PC-9 (cell line): ENCODE data around the gene FAM209A. TPM values are rescaled to one million over a fixed set of nuclear protein-coding genes. Genes with fewer than 3 reads are reported as not detected.

Source experiments
- BruUV-seq: library from RNA; stranded (reverse); fragments of 400-500 nt; replicated peaks from 2 replicates; lab custom pipeline; 2021; lab: Mats Ljungman, UMichigan
- CTCF ChIA-PET: fragments of 300-600 bp; sonication (Branson Sonifier 250); formaldehyde crosslinking; loops from one replicate; lab custom pipeline; 2022; ENCODE audit warnings: antibody characterized with exemption; lab: Charles Lee
- POLR2A ChIA-PET: fragments of 300-600 bp; sonication (Branson Sonifier 250); formaldehyde crosslinking; loops from one replicate; lab custom pipeline; 2022; ENCODE audit warnings: antibody characterized with exemption; ENCODE audit not compliant: unreplicated experiment; lab: Charles Lee
- DNase-seq, 2 experiments: peaks; one replicate each; pipeline versions ENCODE4 v3.0.0 to v3.0.0-alpha.2; 2015 to 2022; ENCODE audit warnings: mixed read lengths in 1 of 2
- H2AFZ ChIP-seq: fragments of 200-600 bp; sonication (generic); 2 replicates; pipeline ENCODE4 v1.8.1; 2017; ENCODE audit warnings: antibody characterized with exemption
- H3F3A ChIP-seq: fragments of 200-600 bp; sonication (generic); 2 replicates; pipeline ENCODE4 v1.8.1; 2017; ENCODE audit warnings: antibody characterized with exemption, mild to moderate bottlenecking, low read depth; ENCODE audit not compliant: insufficient read depth
- H3K27ac ChIP-seq: fragments of 200-600 bp; sonication (generic); 2 replicates; pipeline ENCODE4 v1.6.1; 2016; ENCODE audit warnings: mixed run types
- H3K27me3 ChIP-seq: fragments of 200-600 bp; sonication (generic); 2 replicates; pipeline ENCODE4 v1.6.1; 2016; ENCODE audit warnings: low read depth, mixed run types; ENCODE audit not compliant: insufficient read depth
- H3K36me3 ChIP-seq: fragments of 200-600 bp; sonication (generic); 2 replicates; pipeline ENCODE4 v1.6.1; 2016; ENCODE audit warnings: low read depth, mixed run types
- H3K4me1 ChIP-seq: fragments of 200-600 bp; sonication (generic); replicated peaks from 2 replicates; pipeline ENCODE4 v1.6.1; 2016; ENCODE audit warnings: mixed run types; ENCODE audit not compliant: insufficient read depth
- H3K4me2 ChIP-seq: fragments of 200-600 bp; sonication (generic); 2 replicates; pipeline ENCODE4 v1.6.1; 2017; ENCODE audit warnings: mixed run types
- H3K4me3 ChIP-seq: fragments of 200-600 bp; sonication (generic); 2 replicates; pipeline ENCODE4 v1.6.1; 2016; ENCODE audit warnings: mixed run types
- H3K79me2 ChIP-seq: fragments of 200-600 bp; sonication (generic); 2 replicates; pipeline ENCODE4 v1.6.1; 2017; ENCODE audit warnings: low read depth, mixed run types
- H3K9me2 ChIP-seq: fragments of 200-600 bp; sonication (generic); 2 replicates; pipeline ENCODE4 v1.8.1; 2017; ENCODE audit warnings: mild to moderate bottlenecking; ENCODE audit not compliant: insufficient read depth
- H3K9me3 ChIP-seq: fragments of 200-600 bp; sonication (generic); 2 replicates; pipeline ENCODE4 v1.8.1; 2016; ENCODE audit warnings: low read depth; ENCODE audit not compliant: insufficient read depth
- H4K20me1 ChIP-seq: fragments of 200-600 bp; sonication (generic); 2 replicates; pipeline ENCODE4 v1.8.1; 2017; ENCODE audit not compliant: insufficient read depth
- CTCF ChIP-seq: fragments of 200-600 bp; sonication (generic); conservative IDR thresholded peaks from 2 replicates; pipeline ENCODE4 v1.6.1; 2017; ENCODE audit warnings: mixed run types, antibody characterized with exemption, mild to moderate bottlenecking, moderate library complexity
- EZH2 ChIP-seq: fragments of 200-600 bp; sonication (generic); IDR thresholded peaks from 2 replicates; pipeline ENCODE4 v1.8.0; 2017; ENCODE audit warnings: antibody characterized with exemption, low read depth
- intact Hi-C: fragments of 100-400 bp; cut with micrococcal nuclease; formaldehyde crosslinking; loops from one replicate; pipeline ENCODE4 v1.10.0; 2022; ENCODE audit not compliant: unreplicated experiment
- total RNA-seq: library from RNA; stranded (reverse); gene quantifications from 2 replicates; pipeline ENCODE4 v1.2.3, GENCODE V29; 2021

Gene FAM209A
- total RNA-seq, 1 experiment from 2014 or later: not detected

- DNase-seq: no peak
- no peak overlapping the region for H2AFZ ChIP-seq
- H3K27me3 ChIP-seq: no peaks in the 10 kb centered on the region
- H3K4me2 ChIP-seq: no peak overlapping the region
- H3F3A ChIP-seq: no peaks in the 10 kb centered on the region
- no peaks in the 10 kb centered on the region for H3K9me2 ChIP-seq
- intact Hi-C loops: loop anchor here (5.0 kb wide), 1 partner anchor 270 kb away; the partner anchor contains the start of gene MC3R
- POLR2A ChIA-PET: no interaction called here
- H3K4me1 ChIP-seq: no peaks in the 10 kb centered on the region
- H3K79me2 ChIP-seq: no peaks in the 10 kb centered on the region
- BruUV-seq: no TSS peak
- H4K20me1 ChIP-seq: peaks cover 4% of the 10 kb centered on the region; the same call in 1 of the 2 replicates
- no peak overlapping the region for H3K27ac ChIP-seq
- H3K4me3 ChIP-seq: no peak overlapping the region
- TF ChIP-seq EZH2 (no peak), CTCF (no peak)
- H3K9me3 ChIP-seq: peaks cover 11% of the 10 kb centered on the region; the same call in 1 of the 2 replicates
- 0 out of 2 replicates have a peak, but pooled peaks cover 20% of the 10 kb centered on the region for H3K36me3 ChIP-seq
- CTCF ChIA-PET: no interaction called here
Observed at GRCh38 chr20:56517641-56518040, 6.9 kb upstream of the FAM209A start.

GRCh38 chr20:56518126-56518525 is 6.4 kb upstream of the FAM209A start:
- H4K20me1 ChIP-seq: peaks cover 4% of the 10 kb centered on the region; the same call in 1 of the 2 replicates
- no peak overlapping the region for H2AFZ ChIP-seq
- no peak for DNase-seq
- ChIA-PET POLR2A (no interaction called here), CTCF (no interaction called here)
- H3K79me2 ChIP-seq: no peaks in the 10 kb centered on the region
- 0 out of 2 replicates have a peak, but pooled peaks cover 20% of the 10 kb centered on the region for H3K36me3 ChIP-seq
- peaks cover 11% of the 10 kb centered on the region; the same call in 1 of the 2 replicates for H3K9me3 ChIP-seq
- TF ChIP-seq CTCF (no peak), EZH2 (no peak)
- BruUV-seq: no TSS peak
- H3K4me1 ChIP-seq: no peaks in the 10 kb centered on the region
- no peak overlapping the region for H3K4me3 ChIP-seq
- H3F3A ChIP-seq: no peaks in the 10 kb centered on the region
- no peak overlapping the region for H3K27ac ChIP-seq
- H3K9me2 ChIP-seq: no peaks in the 10 kb centered on the region
- H3K4me2 ChIP-seq: no peak overlapping the region
- intact Hi-C loops: loop anchor here (5.0 kb wide), 1 partner anchor 271 kb away; the partner anchor contains the start of gene MC3R
- H3K27me3 ChIP-seq: no peaks in the 10 kb centered on the region

GRCh38 chr20:56518721-56519398 is 5.7 kb upstream of the FAM209A start:
- Histone ChIP-seq H3K4me2 (no peak overlapping the region), H3K36me3 (0 out of 2 replicates have a peak, but pooled peaks cover 20% of the 10 kb centered on the region), H3K4me1 (no peaks in the 10 kb centered on the region), H3K9me2 (no peaks in the 10 kb centered on the region), H3K9me3 (peaks cover 11% of the 10 kb centered on the region; the same call in 1 of the 2 replicates), H3K4me3 (no peak overlapping the region), H3F3A (no peaks in the 10 kb centered on the region), H3K27me3 (no peaks in the 10 kb centered on the region), H2AFZ (no peak overlapping the region), H3K27ac (no peak overlapping the region), H4K20me1 (peaks cover 4% of the 10 kb centered on the region; the same call in 1 of the 2 replicates), H3K79me2 (no peaks in the 10 kb centered on the region)
- no peak for TF ChIP-seq CTCF
- TF ChIP-seq EZH2: no peak
- ChIA-PET CTCF (no interaction called here), POLR2A (no interaction called here)
- no TSS peak for BruUV-seq
- intact Hi-C loops: loop anchor here (5.0 kb wide), 1 partner anchor 272 kb away; the partner anchor contains the start of gene MC3R
- no peak for DNase-seq
